ENCODE measurements around the gene MAU2. TPM values are rescaled to one million over a fixed set of nuclear protein-coding genes. Genes with fewer than 3 reads are reported as not detected.
A peak's percentile ranks its signal among the peaks of the same experiment; 100 is the strongest.

The MAU2 gene
- total and polyA plus RNA-seq, 4 donors, result 28.0 to 78.8 (median 47.1) TPM

- Histone ChIP-seq H3K27ac (ENCODE audit: low read depth, low read length) (no peak overlapping the region), H3K36me3 (ENCODE audit: control insufficient read depth, insufficient read depth, low read length) (peaks cover 92% of the 10 kb centered on the region), H3K9me3 (ENCODE audit: control insufficient read depth, insufficient read depth, low read length) (no peaks in the 10 kb centered on the region), H3K4me3 (ENCODE audit: low read depth, low read length) (no peak overlapping the region), H3K27me3 (ENCODE audit: control insufficient read depth, insufficient read depth, low read length) (no peaks in the 10 kb centered on the region), H3K4me1 (ENCODE audit: control insufficient read depth, insufficient read depth, low read length) (peaks cover 14% of the 10 kb centered on the region)
- DNase-seq (ENCODE audit: low read depth in 4 of 6, low spot score in 6 of 6), result peak in 3 of 6 donors; percentile 23 to 79 (median 75)
- WGBS (ENCODE audit: insufficient coverage), result 57% methylated on average over 11 of the region's 14 CpGs
Measured at GRCh38 chr19:19304186-19304965, 16.3 kb upstream of the MAU2 start.

GRCh38 chr19:19305066-19305465 lies 15.6 kb upstream of the MAU2 start:
- Histone ChIP-seq H3K9me3 (ENCODE audit: control insufficient read depth, insufficient read depth, low read length) (no peaks in the 10 kb centered on the region), H3K27ac (ENCODE audit: low read depth, low read length) (no peak overlapping the region), H3K4me1 (ENCODE audit: control insufficient read depth, insufficient read depth, low read length) (peaks cover 14% of the 10 kb centered on the region), H3K27me3 (ENCODE audit: control insufficient read depth, insufficient read depth, low read length) (no peaks in the 10 kb centered on the region), H3K36me3 (ENCODE audit: control insufficient read depth, insufficient read depth, low read length) (peaks cover 94% of the 10 kb centered on the region), H3K4me3 (ENCODE audit: low read depth, low read length) (no peak overlapping the region)
- DNase-seq (ENCODE audit: low read depth in 4 of 6, low spot score in 6 of 6), result no peak
- 86% methylated on average over 10 of the region's 10 CpGs for WGBS (ENCODE audit: insufficient coverage)

- H3K27ac ChIP-seq (ENCODE audit: low read depth, low read length), result no peak overlapping the region
- no peaks in the 10 kb centered on the region for H3K9me3 ChIP-seq (ENCODE audit: control insufficient read depth, insufficient read depth, low read length)
- no peak overlapping the region for H3K4me3 ChIP-seq (ENCODE audit: low read depth, low read length)
- 96% methylated on average over 16 of the region's 16 CpGs for WGBS (ENCODE audit: insufficient coverage)
- peaks cover 94% of the 10 kb centered on the region for H3K36me3 ChIP-seq (ENCODE audit: control insufficient read depth, insufficient read depth, low read length)
- peaks cover 14% of the 10 kb centered on the region for H3K4me1 ChIP-seq (ENCODE audit: control insufficient read depth, insufficient read depth, low read length)
- H3K27me3 ChIP-seq (ENCODE audit: control insufficient read depth, insufficient read depth, low read length), result no peaks in the 10 kb centered on the region
- no peak for DNase-seq (ENCODE audit: low read depth in 4 of 6, low spot score in 6 of 6)
Measured at GRCh38 chr19:19305696-19306095, 14.9 kb upstream of the MAU2 start.

GRCh38 chr19:19306191-19306590 lies 14.4 kb upstream of the MAU2 start:
- H3K9me3 ChIP-seq (ENCODE audit: control insufficient read depth, insufficient read depth, low read length), result no peaks in the 10 kb centered on the region
- H3K27ac ChIP-seq (ENCODE audit: low read depth, low read length), result no peak overlapping the region
- 96% methylated on average over 9 of the region's 9 CpGs for WGBS (ENCODE audit: insufficient coverage)
- no peak for DNase-seq (ENCODE audit: low read depth in 4 of 6, low spot score in 6 of 6)
- H3K4me3 ChIP-seq (ENCODE audit: low read depth, low read length), result no peak overlapping the region
- no peaks in the 10 kb centered on the region for H3K27me3 ChIP-seq (ENCODE audit: control insufficient read depth, insufficient read depth, low read length)
- H3K4me1 ChIP-seq (ENCODE audit: control insufficient read depth, insufficient read depth, low read length), result peaks cover 14% of the 10 kb centered on the region
- peaks cover 93% of the 10 kb centered on the region for H3K36me3 ChIP-seq (ENCODE audit: control insufficient read depth, insufficient read depth, low read length)

GRCh38 chr19:19308373-19308772 lies 12.3 kb upstream of the MAU2 start:
- Histone ChIP-seq H3K27me3 (ENCODE audit: control insufficient read depth, insufficient read depth, low read length) (no peaks in the 10 kb centered on the region), H3K27ac (ENCODE audit: low read depth, low read length) (no peak overlapping the region), H3K9me3 (ENCODE audit: control insufficient read depth, insufficient read depth, low read length) (no peaks in the 10 kb centered on the region), H3K4me1 (ENCODE audit: control insufficient read depth, insufficient read depth, low read length) (peaks cover 14% of the 10 kb centered on the region), H3K4me3 (ENCODE audit: low read depth, low read length) (no peak overlapping the region), H3K36me3 (ENCODE audit: control insufficient read depth, insufficient read depth, low read length) (peaks cover 88% of the 10 kb centered on the region)
- DNase-seq (ENCODE audit: low read depth in 4 of 6, low spot score in 6 of 6), result no peak
- 95% methylated on average over 10 of the region's 10 CpGs for WGBS (ENCODE audit: insufficient coverage)

GRCh38 chr19:19315444-19315843 lies 5.2 kb upstream of the MAU2 start:
- WGBS (ENCODE audit: insufficient coverage), result 100% methylated on average over 1 of the region's 2 CpGs
- Histone ChIP-seq H3K27ac (ENCODE audit: low read depth, low read length) (no peak overlapping the region), H3K36me3 (ENCODE audit: control insufficient read depth, insufficient read depth, low read length) (peaks cover 60% of the 10 kb centered on the region)

DNA sequence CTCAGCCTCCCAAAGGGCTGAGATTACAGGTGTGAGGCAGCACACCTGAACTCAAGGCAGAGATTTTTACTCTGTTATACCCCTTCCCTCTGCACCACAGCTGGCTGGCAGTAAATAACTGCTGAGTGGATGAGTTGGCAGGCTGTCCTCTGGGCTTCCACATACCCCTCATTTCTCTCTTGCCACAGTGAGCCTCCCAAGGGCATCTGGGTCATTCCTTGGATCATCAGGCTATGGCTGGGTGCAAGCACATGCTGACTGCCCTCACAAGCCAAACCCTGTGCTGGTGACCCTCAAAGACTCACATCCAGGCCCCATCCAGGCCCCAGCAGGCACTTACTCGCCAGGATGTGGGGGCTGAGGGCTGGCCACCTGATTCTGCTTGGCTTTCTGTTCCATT lies 4.5 kb upstream of the MAU2 start:
- H3K9me3 ChIP-seq (ENCODE audit: control insufficient read depth, insufficient read depth, low read length), result no peaks in the 10 kb centered on the region
- 100% methylated on average over 1 of the region's 1 CpG for WGBS (ENCODE audit: insufficient coverage)
- H3K4me1 ChIP-seq (ENCODE audit: control insufficient read depth, insufficient read depth, low read length), result peaks cover 15% of the 10 kb centered on the region
- DNase-seq (ENCODE audit: low read depth in 4 of 6, low spot score in 6 of 6), result no peak
- H3K36me3 ChIP-seq (ENCODE audit: control insufficient read depth, insufficient read depth, low read length), result peaks cover 54% of the 10 kb centered on the region
- no peak overlapping the region for H3K4me3 ChIP-seq (ENCODE audit: low read depth, low read length)
- H3K27ac ChIP-seq (ENCODE audit: low read depth, low read length), result no peak overlapping the region
- H3K27me3 ChIP-seq (ENCODE audit: control insufficient read depth, insufficient read depth, low read length), result no peaks in the 10 kb centered on the region

More at GRCh38 chr19:19315444-19315843, 5.2 kb upstream of the MAU2 start:
- Histone ChIP-seq H3K4me1 (ENCODE audit: control insufficient read depth, insufficient read depth, low read length) (peaks cover 15% of the 10 kb centered on the region), H3K4me3 (ENCODE audit: low read depth, low read length) (no peak overlapping the region), H3K9me3 (ENCODE audit: control insufficient read depth, insufficient read depth, low read length) (no peaks in the 10 kb centered on the region), H3K27me3 (ENCODE audit: control insufficient read depth, insufficient read depth, low read length) (no peaks in the 10 kb centered on the region)
- DNase-seq (ENCODE audit: low read depth in 4 of 6, low spot score in 6 of 6), result no peak

GRCh38 chr19:19319732-19320360 lies 783 bp upstream of the MAU2 start:
- H3K4me3 ChIP-seq (ENCODE audit: low read depth, low read length), result peak overlapping the region; percentile 96
- H3K27me3 ChIP-seq (ENCODE audit: control insufficient read depth, insufficient read depth, low read length), result no peaks in the 10 kb centered on the region
- H3K27ac ChIP-seq (ENCODE audit: low read depth, low read length), result peak overlapping the region; percentile 90
- DNase-seq (ENCODE audit: low read depth in 4 of 6, low spot score in 6 of 6), result no peak
- H3K9me3 ChIP-seq (ENCODE audit: control insufficient read depth, insufficient read depth, low read length), result no peaks in the 10 kb centered on the region
- 6% methylated on average over 30 of the region's 32 CpGs for WGBS (ENCODE audit: insufficient coverage)
- H3K4me1 ChIP-seq (ENCODE audit: control insufficient read depth, insufficient read depth, low read length), result peaks cover 27% of the 10 kb centered on the region
- peaks cover 40% of the 10 kb centered on the region for H3K36me3 ChIP-seq (ENCODE audit: control insufficient read depth, insufficient read depth, low read length)

GRCh38 chr19:19321141-19321577 lies 530 bp downstream of the MAU2 start:
- H3K4me1 ChIP-seq (ENCODE audit: control insufficient read depth, insufficient read depth, low read length), result peaks cover 27% of the 10 kb centered on the region
- WGBS (ENCODE audit: insufficient coverage), result under 1% methylated on average over 34 of the region's 34 CpGs
- DNase-seq (ENCODE audit: low read depth in 4 of 6, low spot score in 6 of 6), result peak in 1 of 6 donors; percentile 39

More at GRCh38 chr19:19321141-19321577, 530 bp downstream of the MAU2 start:
- Histone ChIP-seq H3K27ac (ENCODE audit: low read depth, low read length) (peak overlapping the region; percentile 90), H3K4me3 (ENCODE audit: low read depth, low read length) (peak overlapping the region; percentile 96), H3K27me3 (ENCODE audit: control insufficient read depth, insufficient read depth, low read length) (no peaks in the 10 kb centered on the region), H3K36me3 (ENCODE audit: control insufficient read depth, insufficient read depth, low read length) (peaks cover 38% of the 10 kb centered on the region), H3K9me3 (ENCODE audit: control insufficient read depth, insufficient read depth, low read length) (no peaks in the 10 kb centered on the region)

Data from spinal cord (tissue), 10 donors.